Right atrium auricular region (tissue), 2 donors: Measurements from ENCODE around the gene TOM1L2. TPM values are rescaled to one million over a fixed set of nuclear protein-coding genes. Genes with fewer than 3 reads are reported as not detected.

Experiments
- DNase-seq: peaks from one replicate; pipeline ENCODE4 v3.0.0-alpha.2; 2019; ENCODE audit warnings: low spot score
- H3K27ac ChIP-seq, 2 donors: fragments of 200-600 bp; sonication (generic); 1 replicate in 1 of 2; 2 replicates in 1 of 2; pipeline ENCODE4 v1.5.1; 2016 to 2019
- H3K27me3 ChIP-seq, 2 donors: fragments of 200-600 bp; sonication (generic); one replicate each; pipeline versions ENCODE4 v1.5.1 to v1.6.0; 2017 to 2019
- H3K36me3 ChIP-seq: fragments of 200-600 bp; sonication (generic); one replicate; pipeline ENCODE4 v1.5.1; 2016
- H3K4me1 ChIP-seq, 2 donors: fragments of 200-600 bp; sonication (generic); one replicate each; pipeline versions ENCODE4 v1.5.1 to v1.6.0; 2017 to 2019
- H3K4me3 ChIP-seq, 2 donors: fragments of 200-600 bp; sonication (generic); 1 replicate in 1 of 2; 2 replicates in 1 of 2; pipeline ENCODE4 v1.5.1; 2017 to 2019; ENCODE audit warnings: mild to moderate bottlenecking in 1 of 2, moderate library complexity in 1 of 2
- H3K9me3 ChIP-seq, 2 donors: fragments of 200-600 bp; sonication (generic); one replicate each; pipeline ENCODE4 v1.5.1; 2019
- total RNA-seq, 2 donors: library from RNA; depleted of rRNA; stranded (reverse); fragments of >200 nt; gene quantifications; one replicate each; pipeline ENCODE4 v1.1.0, GENCODE V29; 2016
- TF ChIP-seq, protein P1 (sequence below), 2 donors: fragments of 200-600 bp; sonication (generic); IDR thresholded peaks; one replicate each; pipeline ENCODE4 v1.5.1; 2019; ENCODE audit warnings: antibody characterized with exemption in 2 of 2

The TOM1L2 gene
- total RNA-seq, 2 donors from 2014 or later: 186 to 347 TPM

DNA sequence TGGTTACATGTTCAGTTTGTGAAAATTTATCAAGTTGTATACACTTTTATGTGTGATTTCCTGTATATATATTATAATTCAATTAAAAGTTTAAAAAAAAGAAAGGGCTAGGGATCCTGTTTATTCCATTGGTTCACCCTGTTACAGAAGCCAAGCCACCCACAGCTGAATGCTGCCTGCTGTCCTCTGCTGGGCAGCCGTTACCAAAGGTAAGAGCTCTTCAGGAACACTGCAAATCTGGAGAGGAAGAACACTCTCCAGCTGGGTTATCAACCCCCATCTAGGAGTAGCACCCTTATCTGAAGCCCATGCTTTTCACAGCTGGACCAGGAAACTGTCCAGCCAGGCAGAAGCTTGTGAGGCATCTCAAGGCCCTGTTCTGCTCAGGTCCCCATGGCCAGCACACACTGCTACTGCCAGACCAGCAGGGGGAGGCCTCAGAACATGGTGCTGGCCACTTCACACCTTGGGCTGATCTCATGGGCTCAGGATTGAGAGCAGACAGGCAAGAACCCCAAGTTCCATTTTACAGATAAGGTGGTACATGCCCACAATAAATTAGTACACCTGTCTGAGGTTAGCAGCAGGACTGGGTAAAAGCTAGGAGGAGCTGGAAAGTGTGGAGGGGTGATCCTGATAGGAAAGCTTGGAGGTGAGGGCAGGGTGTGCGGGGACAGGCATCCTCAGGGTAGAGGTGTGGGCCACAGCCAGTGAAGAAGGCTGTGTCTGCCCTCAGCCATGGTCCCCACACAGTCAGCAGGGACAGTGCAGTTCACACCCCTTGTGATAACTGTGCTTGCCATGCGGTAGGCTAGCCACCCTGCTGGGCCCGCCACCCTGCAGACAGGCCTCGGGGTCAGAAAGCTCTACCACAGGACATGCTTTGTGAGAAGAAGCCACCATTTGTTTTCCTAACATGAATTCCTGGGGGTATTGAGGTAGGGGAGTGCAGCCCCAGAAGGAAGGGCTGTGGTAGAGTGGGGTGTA, 81.1 kb downstream of the TOM1L2 start:
- H3K9me3 ChIP-seq: no peaks in the 10 kb centered on the region
- H3K4me3 ChIP-seq: no peak overlapping the region
- H3K4me1 ChIP-seq: peaks cover 0 to 27% of the 10 kb centered on the region in 2 donors
- DNase-seq: no peak
- TF ChIP-seq, protein P1, sequence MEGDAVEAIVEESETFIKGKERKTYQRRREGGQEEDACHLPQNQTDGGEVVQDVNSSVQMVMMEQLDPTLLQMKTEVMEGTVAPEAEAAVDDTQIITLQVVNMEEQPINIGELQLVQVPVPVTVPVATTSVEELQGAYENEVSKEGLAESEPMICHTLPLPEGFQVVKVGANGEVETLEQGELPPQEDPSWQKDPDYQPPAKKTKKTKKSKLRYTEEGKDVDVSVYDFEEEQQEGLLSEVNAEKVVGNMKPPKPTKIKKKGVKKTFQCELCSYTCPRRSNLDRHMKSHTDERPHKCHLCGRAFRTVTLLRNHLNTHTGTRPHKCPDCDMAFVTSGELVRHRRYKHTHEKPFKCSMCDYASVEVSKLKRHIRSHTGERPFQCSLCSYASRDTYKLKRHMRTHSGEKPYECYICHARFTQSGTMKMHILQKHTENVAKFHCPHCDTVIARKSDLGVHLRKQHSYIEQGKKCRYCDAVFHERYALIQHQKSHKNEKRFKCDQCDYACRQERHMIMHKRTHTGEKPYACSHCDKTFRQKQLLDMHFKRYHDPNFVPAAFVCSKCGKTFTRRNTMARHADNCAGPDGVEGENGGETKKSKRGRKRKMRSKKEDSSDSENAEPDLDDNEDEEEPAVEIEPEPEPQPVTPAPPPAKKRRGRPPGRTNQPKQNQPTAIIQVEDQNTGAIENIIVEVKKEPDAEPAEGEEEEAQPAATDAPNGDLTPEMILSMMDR (IDR thresholded peaks at IDR 0.05): peak; percentile 55 to 79
- peaks cover 29% of the 10 kb centered on the region for H3K36me3 ChIP-seq
- no peaks in the 10 kb centered on the region for H3K27me3 ChIP-seq
- no peak overlapping the region for H3K27ac ChIP-seq

DNA sequence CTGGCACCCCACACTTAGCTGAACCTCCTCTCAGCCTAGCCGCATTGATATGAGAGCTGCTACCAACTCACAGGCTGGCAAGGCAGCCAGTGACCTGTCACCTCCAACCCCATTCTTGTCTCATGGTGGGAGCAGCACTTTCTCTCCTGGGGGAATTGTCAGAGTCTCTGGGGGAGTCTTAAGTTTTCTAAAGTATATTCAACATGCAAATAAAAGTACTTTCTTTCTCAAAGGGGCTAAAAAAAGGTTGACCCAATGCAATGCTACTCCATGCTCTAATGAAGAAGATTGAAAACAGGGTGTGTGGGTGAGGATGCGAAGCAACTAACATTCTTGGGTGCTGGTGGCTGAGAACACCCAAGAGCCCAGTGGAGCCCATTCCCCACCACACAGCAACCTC, 82.3 kb downstream of the TOM1L2 start:
- no peaks in the 10 kb centered on the region for H3K9me3 ChIP-seq
- H3K36me3 ChIP-seq: peaks cover 24% of the 10 kb centered on the region
- no peaks in the 10 kb centered on the region for H3K27me3 ChIP-seq
- H3K4me1 ChIP-seq: peaks cover 0 to 28% of the 10 kb centered on the region in 2 donors
- no peak for DNase-seq
- H3K4me3 ChIP-seq: no peak overlapping the region
- H3K27ac ChIP-seq: no peak overlapping the region
- TF ChIP-seq, protein P1 (IDR thresholded peaks at IDR 0.05): no peak

DNA sequence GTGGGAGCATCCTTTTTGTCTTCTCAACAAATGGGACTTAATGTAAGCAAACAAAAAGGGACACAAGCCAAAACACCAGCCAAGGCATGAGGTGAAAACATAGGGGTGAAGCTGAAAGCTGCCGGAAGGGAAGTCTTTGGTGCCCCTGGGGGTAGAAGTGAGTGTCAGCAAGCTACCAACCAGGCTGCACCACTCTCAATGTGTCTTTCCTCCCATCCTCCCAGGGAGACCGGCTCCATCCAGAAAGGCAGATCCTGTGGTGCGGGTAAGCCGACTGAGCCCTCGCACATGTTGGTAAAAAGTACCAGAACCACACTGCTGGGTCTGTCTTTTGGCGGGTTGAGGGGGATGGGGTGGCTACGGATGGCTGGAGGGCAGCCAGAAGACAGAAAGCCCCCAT, 83.4 kb downstream of the TOM1L2 start:
- H3K9me3 ChIP-seq: no peaks in the 10 kb centered on the region
- H3K27ac ChIP-seq: no peak overlapping the region
- DNase-seq: no peak
- H3K4me3 ChIP-seq: no peak overlapping the region
- H3K27me3 ChIP-seq: no peaks in the 10 kb centered on the region
- peaks cover 28% of the 10 kb centered on the region for H3K36me3 ChIP-seq
- TF ChIP-seq, protein P1 (IDR thresholded peaks at IDR 0.05): no peak
- peaks cover 0 to 28% of the 10 kb centered on the region in 2 donors for H3K4me1 ChIP-seq

DNA sequence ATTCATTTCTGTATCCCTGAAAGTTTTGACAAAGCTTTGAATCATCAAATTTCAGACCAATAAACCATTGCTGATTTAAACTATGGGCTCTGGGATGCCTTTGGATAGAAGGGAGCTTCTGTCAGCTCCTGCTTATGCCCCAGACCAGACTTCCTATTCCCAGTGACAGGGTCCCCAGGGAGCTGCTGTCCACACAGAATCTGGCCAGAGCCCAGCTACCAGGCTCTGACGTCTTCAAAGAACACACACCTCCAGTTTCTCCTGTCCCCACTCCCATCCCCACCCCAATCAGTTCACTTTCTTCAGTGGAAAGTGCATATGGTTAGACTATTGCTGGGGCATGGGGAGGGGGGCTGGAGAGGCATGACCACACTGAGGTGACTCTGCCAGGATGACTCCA, 83.8 kb downstream of the TOM1L2 start:
- Histone ChIP-seq H3K27me3 (no peaks in the 10 kb centered on the region), H3K9me3 (no peaks in the 10 kb centered on the region), H3K27ac (no peak overlapping the region), H3K4me3 (no peak overlapping the region), H3K36me3 (peaks cover 28% of the 10 kb centered on the region), H3K4me1 (peaks cover 0 to 28% of the 10 kb centered on the region in 2 donors)
- no peak for DNase-seq
- TF ChIP-seq, protein P1 (IDR thresholded peaks at IDR 0.05): no peak

DNA sequence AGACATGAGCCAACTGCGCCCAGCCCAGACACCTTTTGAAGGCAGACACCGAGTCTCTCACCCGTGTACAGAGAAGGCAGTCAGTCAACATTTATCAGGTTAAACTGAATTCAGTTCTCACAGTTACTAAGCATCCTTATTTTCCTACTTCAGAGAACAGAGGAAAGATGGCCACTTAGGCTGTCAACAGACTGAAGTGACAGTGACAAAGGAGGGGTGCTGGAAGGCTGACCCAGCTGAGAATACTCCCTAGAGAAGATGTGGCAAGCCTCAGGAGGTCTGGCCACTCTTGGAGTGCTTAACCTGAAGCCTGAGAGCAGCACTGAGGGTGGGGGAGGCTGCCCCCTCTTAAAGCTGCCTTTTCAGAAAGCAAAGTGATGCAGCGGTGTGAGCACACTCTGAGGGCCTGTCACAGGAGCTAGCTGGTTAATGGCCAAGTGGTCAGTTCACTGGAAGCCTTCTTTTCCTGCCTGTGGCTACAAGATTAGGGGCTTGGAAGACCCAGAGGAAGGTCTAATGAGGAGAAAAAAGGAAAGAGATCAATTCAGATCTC, 84.4 kb downstream of the TOM1L2 start:
- Histone ChIP-seq H3K27ac (no peak overlapping the region), H3K9me3 (no peaks in the 10 kb centered on the region), H3K4me3 (no peak overlapping the region), H3K36me3 (peaks cover 26% of the 10 kb centered on the region), H3K4me1 (peaks cover 0 to 28% of the 10 kb centered on the region in 2 donors), H3K27me3 (no peaks in the 10 kb centered on the region)
- DNase-seq: no peak
- TF ChIP-seq, protein P1 (IDR thresholded peaks at IDR 0.05): no peak
